ENCODE measurements around the gene FARS2. TPM values are rescaled to one million over a fixed set of nuclear protein-coding genes. Genes with fewer than 3 reads are reported as not detected.

The FARS2 gene
- total RNA-seq, 1 experiment from 2014 or later, result 13.8 TPM

GRCh38 chr6:5680095-5680494 is 418.8 kb downstream of the FARS2 start:
- Histone ChIP-seq H3K79me2 (ENCODE audit: insufficient read depth, low read length) (no peaks in the 10 kb centered on the region), H3K4me3 (replicated peaks in 1 of 2; ENCODE audit: low read depth in 1 of 2, low read length in 2 of 2) (no peak overlapping the region), H3K27ac (ENCODE audit: low read depth, low read length) (no peak overlapping the region), H3K27me3 (ENCODE audit: insufficient read depth, low read length) (no peaks in the 10 kb centered on the region), H3K36me3 (ENCODE audit: control insufficient read depth in 1 of 2, insufficient read depth in 2 of 2, low read length in 2 of 2) (no peaks in the 10 kb centered on the region), H4K20me1 (ENCODE audit: insufficient read depth) (no peaks in the 10 kb centered on the region; the same call in 1 of the 2 replicates), H2AFZ (ENCODE audit: low read depth, low read length, poor library complexity, severe bottlenecking) (no peak overlapping the region), H3K4me1 (ENCODE audit: control insufficient read depth in 1 of 2, insufficient read depth in 2 of 2, low read length in 2 of 2) (no peaks in the 10 kb centered on the region), H3K9me3 (ENCODE audit: control insufficient read depth in 1 of 2, insufficient read depth in 1 of 2, low read depth in 1 of 2, low read length in 2 of 2) (no peaks in the 10 kb centered on the region), H3K4me2 (ENCODE audit: low read length) (no peak overlapping the region), H3K9me2 (ENCODE audit: insufficient read depth) (no peaks in the 10 kb centered on the region), H3K9ac (ENCODE audit: low read length) (no peak overlapping the region)
- BruUV-seq (replicated peaks), result no TSS peak
- TF ChIP-seq ELF1 (IDR thresholded peaks at IDR 0.05; ENCODE audit: borderline replicate concordance, low read depth), result no peak
- ChIA-PET CTCF (no interaction called here), POLR2A (no interaction called here), RAD21 (ENCODE audit: low non-redundant PET in 1 of 2, low total read pairs in 2 of 2, uncharacterized antibody in 2 of 2, unreplicated experiment in 2 of 2) (no interaction called here)
- ATAC-seq (no peak), DNase-seq (ENCODE audit: low read depth, low spot score) (no peak)
- intact Hi-C loops (cut with micrococcal nuclease), result no loop called here

- Histone ChIP-seq H2AFZ (ENCODE audit: low read depth, low read length, poor library complexity, severe bottlenecking) (no peak overlapping the region), H3K9me2 (ENCODE audit: insufficient read depth) (no peaks in the 10 kb centered on the region), H3K4me1 (ENCODE audit: control insufficient read depth in 1 of 2, insufficient read depth in 2 of 2, low read length in 2 of 2) (no peaks in the 10 kb centered on the region), H3K9ac (ENCODE audit: low read length) (no peak overlapping the region), H3K27me3 (ENCODE audit: insufficient read depth, low read length) (no peaks in the 10 kb centered on the region), H3K27ac (ENCODE audit: low read depth, low read length) (no peak overlapping the region), H3K4me3 (replicated peaks in 1 of 2; ENCODE audit: low read depth in 1 of 2, low read length in 2 of 2) (no peak overlapping the region), H3K79me2 (ENCODE audit: insufficient read depth, low read length) (no peaks in the 10 kb centered on the region), H3K9me3 (ENCODE audit: control insufficient read depth in 1 of 2, insufficient read depth in 1 of 2, low read depth in 1 of 2, low read length in 2 of 2) (no peaks in the 10 kb centered on the region), H4K20me1 (ENCODE audit: insufficient read depth) (no peaks in the 10 kb centered on the region; the same call in 1 of the 2 replicates), H3K36me3 (ENCODE audit: control insufficient read depth in 1 of 2, insufficient read depth in 2 of 2, low read length in 2 of 2) (no peaks in the 10 kb centered on the region), H3K4me2 (ENCODE audit: low read length) (no peak overlapping the region)
- intact Hi-C loops (cut with micrococcal nuclease), result no loop called here
- DNase-seq (ENCODE audit: low read depth, low spot score) (no peak), ATAC-seq (no peak)
- POLR2A ChIA-PET, result no interaction called here
- CTCF ChIA-PET, result no interaction called here
- RAD21 ChIA-PET (ENCODE audit: low non-redundant PET in 1 of 2, low total read pairs in 2 of 2, uncharacterized antibody in 2 of 2, unreplicated experiment in 2 of 2), result no interaction called here
- TF ChIP-seq EZH2 (IDR thresholded peaks at IDR 0.05) (no peak), TCF7L2 (IDR thresholded peaks at IDR 0.05; ENCODE audit: borderline replicate concordance, extremely low read depth, insufficient read depth, insufficient read length) (no peak), ZBTB33 (IDR thresholded peaks at IDR 0.05; ENCODE audit: extremely low read depth, insufficient replicate concordance, low read length) (no peak), ZNF274 (IDR thresholded peaks at IDR 0.05; ENCODE audit: low read depth, low read length) (no peak), JUND (IDR thresholded peaks at IDR 0.05) (no peak), SIN3A (IDR thresholded peaks at IDR 0.05; ENCODE audit: low read depth) (no peak), EZH2phosphoT487 (IDR thresholded peaks at IDR 0.05; ENCODE audit: borderline replicate concordance) (no peak), SRF (IDR thresholded peaks at IDR 0.05; ENCODE audit: low read depth) (no peak), FOSL1 (IDR thresholded peaks at IDR 0.05; ENCODE audit: low read depth) (no peak), CBX3 (IDR thresholded peaks at IDR 0.05; ENCODE audit: low read depth) (no peak), EGR1 (IDR thresholded peaks at IDR 0.05; ENCODE audit: low read depth) (no peak), CEBPB (IDR thresholded peaks at IDR 0.05; ENCODE audit: low read depth) (no peak), ZFX (IDR thresholded peaks at IDR 0.05) (no peak), REST (IDR thresholded peaks at IDR 0.05; ENCODE audit: low read depth) (no peak), RAD21 (IDR thresholded peaks at IDR 0.05; ENCODE audit: low read depth) (no peak)
- no TSS peak for BruUV-seq (replicated peaks)
Observed at GRCh38 chr6:5681480-5681879, 420.2 kb downstream of the FARS2 start.

All from HCT116 (cell line).